Body of pancreas (tissue), 4 donors: ENCODE measurements around the gene SLC8A2. TPM values are rescaled to one million over a fixed set of nuclear protein-coding genes. Genes with fewer than 3 reads are reported as not detected.
"Not testable (repeated sequence)": the region's sequence is repeated elsewhere in the genome, so short reads cannot be mapped to it uniquely, and the experiment has no call there.

ENCODE experiments used
- ATAC-seq: fragments of 150-250 bp; one replicate; pipeline ENCODE4 v1.9.1; 2016
- DNase-seq, 4 donors: peaks; one replicate each; pipeline ENCODE4 v3.0.0-alpha.2; 2019
- H3K27ac ChIP-seq, 4 donors: fragments of 200-600 bp; sonication (generic); 1 replicate in 3 of 4; 2 replicates in 1 of 4; pipeline versions ENCODE4 v1.5.1 to v1.6.1; 2016 to 2019; ENCODE audit warnings: mild to moderate bottlenecking in 1 of 4, mixed read lengths in 1 of 4, moderate library complexity in 1 of 4
- H3K27me3 ChIP-seq, 2 donors: fragments of 200-600 bp; sonication (generic); one replicate each; pipeline ENCODE4 v1.6.0; 2016; ENCODE audit warnings: mild to moderate bottlenecking in 1 of 2
- H3K36me3 ChIP-seq, 2 donors: fragments of 200-600 bp; sonication (generic); replicated peaks in 1 of 2; 2 replicates each; pipeline ENCODE4 v1.5.1; 2016; ENCODE audit warnings: low read depth in 2 of 2; ENCODE audit not compliant: insufficient read depth in 1 of 2
- H3K4me1 ChIP-seq: fragments of 200-600 bp; sonication (generic); one replicate; pipeline ENCODE4 v1.6.0; 2016
- H3K4me3 ChIP-seq, 2 donors: fragments of 200-600 bp; sonication (generic); 1 replicate in 1 of 2; 2 replicates in 1 of 2; pipeline ENCODE4 v1.5.1; 2016 to 2019
- H3K9me3 ChIP-seq, 3 donors: fragments of 200-600 bp; sonication (generic); 1 replicate in 2 of 3; 2 replicates in 1 of 3; pipeline ENCODE4 v1.5.1; 2016
- POLR2A ChIP-seq, 3 donors: fragments of 450-650 bp; IDR thresholded peaks; one replicate each; pipeline ENCODE4 v1.6.1; 2016; ENCODE audit warnings: antibody characterized with exemption in 3 of 3, mild to moderate bottlenecking in 2 of 3
- WGBS, 2 donors: methylation state at CpG; one replicate each; pipeline ENCODE4 v1.1.5; 2017; 5-methylcytosine and 5-hydroxymethylcytosine counted together
- intact Hi-C: fragments of 100-400 bp; cut with DNase I; formaldehyde crosslinking; loops from one replicate; pipeline ENCODE4 v1.15.1; 2023
- total RNA-seq, 2 donors: library from RNA; depleted of rRNA; stranded (reverse); fragments of >200 nt; gene quantifications; one replicate each; pipeline ENCODE4 v1.1.0, GENCODE V29; 2016
- TF ChIP-seq, protein P1 (sequence below), 7 experiments: fragments of 450-650 bp in 4 of 7; fragments of 200-600 bp in 3 of 7; sonication (generic) in 3 of 7; IDR thresholded peaks; one replicate each; pipeline ENCODE4 v1.5.1; 2016 to 2019; ENCODE audit warnings: antibody characterized with exemption in 7 of 7

SLC8A2 gene
- total RNA-seq, 2 donors from 2014 or later, result 8.0 to 31.6 TPM

DNA sequence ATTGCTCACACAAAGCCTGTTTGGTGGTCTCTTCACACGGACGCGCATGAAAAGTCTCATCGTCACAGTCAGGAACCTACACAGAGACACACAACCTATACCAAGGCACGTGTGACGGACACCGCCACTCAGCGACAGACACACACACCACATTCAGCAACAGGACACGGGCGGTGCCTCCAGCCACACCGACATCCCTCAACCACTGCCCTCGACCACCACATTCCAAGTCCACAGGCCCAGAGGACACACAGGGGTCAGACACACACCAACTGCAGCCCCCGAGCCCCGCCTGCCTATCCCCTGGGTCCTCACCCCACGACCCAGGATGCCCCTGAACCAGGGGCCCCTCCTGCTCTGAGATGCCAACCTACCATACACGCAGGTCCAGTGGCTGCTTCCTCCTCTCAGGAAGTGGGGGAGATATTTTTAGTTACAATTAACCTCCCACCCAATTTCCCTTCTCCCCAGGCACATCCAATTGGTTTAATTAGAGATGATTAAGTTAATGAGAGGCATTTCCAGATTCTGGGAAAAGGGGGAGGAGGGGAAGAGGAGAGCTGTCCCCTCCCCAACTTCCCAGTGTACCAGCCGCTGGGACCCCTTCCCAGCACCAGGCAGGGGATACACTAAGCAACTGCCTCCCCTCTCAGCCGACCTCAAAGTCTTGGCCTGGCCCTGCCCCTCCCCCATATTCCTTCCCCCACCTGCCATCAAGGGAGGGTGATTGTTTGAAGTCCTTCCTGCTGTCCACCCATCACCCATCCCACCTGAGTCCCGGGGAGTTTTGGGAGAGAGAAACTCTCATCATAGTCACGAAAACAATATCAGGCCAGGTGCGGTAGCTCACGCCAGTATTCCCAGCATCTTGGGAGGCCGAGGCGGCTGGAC is 72.7 kb downstream of the SLC8A2 start:
- intact Hi-C loops, result no loop called here
- no peaks in the 10 kb centered on the region for H3K36me3 ChIP-seq
- no peak overlapping the region for H3K27ac ChIP-seq
- no peaks in the 10 kb centered on the region for H3K27me3 ChIP-seq
- no peaks in the 10 kb centered on the region for H3K4me1 ChIP-seq
- H3K9me3 ChIP-seq, result no peaks in the 10 kb centered on the region
- 43 to 48% methylated on average over 24 of the region's 24 CpGs for WGBS, 2 donors
- no peak overlapping the region for H3K4me3 ChIP-seq
- TF ChIP-seq, protein P1, sequence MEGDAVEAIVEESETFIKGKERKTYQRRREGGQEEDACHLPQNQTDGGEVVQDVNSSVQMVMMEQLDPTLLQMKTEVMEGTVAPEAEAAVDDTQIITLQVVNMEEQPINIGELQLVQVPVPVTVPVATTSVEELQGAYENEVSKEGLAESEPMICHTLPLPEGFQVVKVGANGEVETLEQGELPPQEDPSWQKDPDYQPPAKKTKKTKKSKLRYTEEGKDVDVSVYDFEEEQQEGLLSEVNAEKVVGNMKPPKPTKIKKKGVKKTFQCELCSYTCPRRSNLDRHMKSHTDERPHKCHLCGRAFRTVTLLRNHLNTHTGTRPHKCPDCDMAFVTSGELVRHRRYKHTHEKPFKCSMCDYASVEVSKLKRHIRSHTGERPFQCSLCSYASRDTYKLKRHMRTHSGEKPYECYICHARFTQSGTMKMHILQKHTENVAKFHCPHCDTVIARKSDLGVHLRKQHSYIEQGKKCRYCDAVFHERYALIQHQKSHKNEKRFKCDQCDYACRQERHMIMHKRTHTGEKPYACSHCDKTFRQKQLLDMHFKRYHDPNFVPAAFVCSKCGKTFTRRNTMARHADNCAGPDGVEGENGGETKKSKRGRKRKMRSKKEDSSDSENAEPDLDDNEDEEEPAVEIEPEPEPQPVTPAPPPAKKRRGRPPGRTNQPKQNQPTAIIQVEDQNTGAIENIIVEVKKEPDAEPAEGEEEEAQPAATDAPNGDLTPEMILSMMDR (IDR thresholded peaks at IDR 0.05), result no peak
- TF ChIP-seq POLR2A (IDR thresholded peaks at IDR 0.05), result no peak
- DNase-seq, result no peak
- no peak for ATAC-seq

DNA sequence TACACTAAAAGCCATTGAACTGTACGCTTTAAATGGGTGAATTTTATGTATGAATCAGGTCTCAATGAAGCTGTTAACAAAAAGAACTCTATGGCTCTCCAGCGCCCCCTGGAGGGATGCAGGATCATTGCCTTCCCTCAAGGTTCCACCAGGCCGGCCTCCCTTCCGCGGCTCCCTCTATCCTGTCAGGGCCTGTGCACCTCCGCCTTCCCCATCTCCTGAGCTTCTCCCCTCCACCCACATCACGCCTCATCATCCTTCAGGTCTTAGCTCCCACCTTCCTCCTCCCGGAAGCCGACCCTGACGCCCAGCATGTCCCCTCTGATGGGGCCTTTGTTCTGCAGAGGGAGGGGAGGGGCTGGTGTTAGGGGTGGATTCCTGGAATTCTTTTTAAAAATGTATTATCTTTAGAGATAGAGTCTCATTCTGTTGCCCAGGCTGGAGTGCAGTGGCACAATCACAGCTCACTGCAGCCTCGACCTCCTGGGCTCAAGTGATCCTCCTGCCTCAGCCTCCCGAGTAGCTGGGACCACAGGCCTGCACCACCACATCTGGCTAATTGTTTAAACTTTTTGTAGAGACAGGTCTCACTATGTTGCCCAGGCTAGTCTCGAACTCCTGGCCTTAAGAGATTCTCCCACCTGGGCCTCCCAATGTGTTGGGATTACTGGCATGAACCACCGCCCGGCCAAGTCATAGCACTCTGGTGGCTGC is 80.0 kb downstream of the SLC8A2 start:
- DNase-seq (peak; percentile 72 to 75 (median 73)), ATAC-seq (peak; percentile 64)
- Histone ChIP-seq H3K4me3 (no peak overlapping the region), H3K36me3 (no peaks in the 10 kb centered on the region), H3K27ac (no peak overlapping the region), H3K27me3 (no peaks in the 10 kb centered on the region), H3K4me1 (no peaks in the 10 kb centered on the region), H3K9me3 (no peaks in the 10 kb centered on the region)
- TF ChIP-seq, protein P1 (IDR thresholded peaks at IDR 0.05), result peak; percentile 71 to 83 (median 81)
- TF ChIP-seq POLR2A (IDR thresholded peaks at IDR 0.05), result no peak
- 29 to 32% methylated on average over 15 of the region's 15 CpGs for WGBS, 2 donors
- intact Hi-C loops, result no loop called here

DNA sequence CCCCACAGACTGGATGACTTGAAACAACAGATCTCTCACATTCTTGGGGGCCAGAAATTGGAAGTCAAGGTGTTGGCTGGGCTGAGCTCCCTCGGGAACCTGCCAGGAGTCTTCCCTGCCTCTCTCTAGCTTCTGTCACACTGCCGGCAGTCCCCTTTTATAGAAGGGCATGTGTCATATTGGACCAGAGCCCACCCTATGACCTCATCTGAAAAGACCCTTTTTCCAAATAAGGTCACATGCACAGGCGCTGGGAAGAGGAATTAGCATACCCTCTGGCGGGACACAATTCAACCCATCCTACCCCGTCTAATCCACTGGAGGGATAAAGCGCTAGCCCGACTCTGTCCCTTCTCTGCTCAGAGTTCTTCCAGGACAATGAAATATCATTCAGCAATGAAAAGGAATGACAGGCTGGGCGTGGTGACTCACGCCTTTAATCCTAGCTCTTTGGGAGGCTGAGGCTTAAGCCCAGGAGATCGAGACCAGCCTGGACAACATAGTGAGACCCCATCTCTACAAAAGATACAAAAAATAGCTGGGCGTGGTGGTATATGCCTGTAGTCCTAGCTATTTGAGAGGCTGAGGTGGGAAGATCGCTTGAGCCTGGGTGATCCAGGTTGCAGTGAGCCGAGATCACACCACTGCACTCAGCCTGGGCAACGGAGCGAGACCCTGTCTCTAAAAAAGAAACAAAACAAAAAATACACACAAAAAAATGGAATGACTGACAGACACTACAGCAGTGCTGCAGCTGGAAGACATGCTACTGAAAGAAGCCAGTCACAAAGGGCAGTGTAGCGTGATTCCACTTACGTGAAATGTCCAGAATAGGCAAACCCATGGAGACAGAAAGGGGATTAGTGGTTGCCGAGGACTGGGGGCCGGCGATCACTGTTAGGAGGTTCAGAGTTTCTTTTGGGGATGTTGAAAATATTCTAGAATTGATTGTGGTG is 80.9 kb downstream of the SLC8A2 start:
- intact Hi-C loops, result no loop called here
- no peaks in the 10 kb centered on the region for H3K9me3 ChIP-seq
- no peak for TF ChIP-seq POLR2A (IDR thresholded peaks at IDR 0.05)
- TF ChIP-seq, protein P1 (IDR thresholded peaks at IDR 0.05), result no peak
- no peak overlapping the region for H3K27ac ChIP-seq
- ATAC-seq, result no peak
- 59 to 64% methylated on average over 18 to 20 of the region's 20 CpGs for WGBS, 2 donors
- no peak overlapping the region for H3K4me3 ChIP-seq
- H3K27me3 ChIP-seq, result no peaks in the 10 kb centered on the region
- no peaks in the 10 kb centered on the region for H3K36me3 ChIP-seq
- H3K4me1 ChIP-seq, result no peaks in the 10 kb centered on the region
- DNase-seq, result no peak

DNA sequence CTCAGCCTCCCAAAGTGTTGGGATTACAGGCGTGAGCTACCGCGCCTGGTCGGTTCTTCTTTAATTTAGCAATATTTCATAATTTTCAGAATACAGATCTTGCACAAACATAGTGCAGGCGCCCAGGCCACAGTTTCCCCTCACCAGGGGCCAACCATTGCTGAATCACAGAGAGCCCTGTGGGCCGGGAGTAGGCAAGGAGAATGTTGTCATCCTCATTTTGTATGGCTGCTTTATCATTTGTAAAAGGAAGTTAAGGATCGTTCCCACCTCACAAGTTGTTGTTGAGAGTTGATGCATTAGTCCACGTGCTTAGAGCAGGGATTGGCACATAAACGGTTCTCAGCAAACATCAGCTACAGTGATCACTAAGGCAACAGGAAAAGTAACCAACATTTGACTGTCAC is 82.5 kb downstream of the SLC8A2 start:
- Histone ChIP-seq H3K36me3 (no peaks in the 10 kb centered on the region), H3K9me3 (no peaks in the 10 kb centered on the region), H3K27me3 (no peaks in the 10 kb centered on the region), H3K27ac (peak overlapping the region in 1 of 4 donors; percentile 58), H3K4me3 (no peak overlapping the region), H3K4me1 (no peaks in the 10 kb centered on the region)
- ATAC-seq (no peak), DNase-seq (peak in 1 of 4 donors; percentile 61)
- WGBS, 2 donors, result 54 to 62% methylated on average over 9 of the region's 9 CpGs
- intact Hi-C loops, result loop anchor here (10.0 kb wide), 1 partner anchor 94 kb away; no protein-coding TSS in a partner anchor
- TF ChIP-seq POLR2A (IDR thresholded peaks at IDR 0.05), result no peak
- TF ChIP-seq, protein P1 (IDR thresholded peaks at IDR 0.05), result no peak

DNA sequence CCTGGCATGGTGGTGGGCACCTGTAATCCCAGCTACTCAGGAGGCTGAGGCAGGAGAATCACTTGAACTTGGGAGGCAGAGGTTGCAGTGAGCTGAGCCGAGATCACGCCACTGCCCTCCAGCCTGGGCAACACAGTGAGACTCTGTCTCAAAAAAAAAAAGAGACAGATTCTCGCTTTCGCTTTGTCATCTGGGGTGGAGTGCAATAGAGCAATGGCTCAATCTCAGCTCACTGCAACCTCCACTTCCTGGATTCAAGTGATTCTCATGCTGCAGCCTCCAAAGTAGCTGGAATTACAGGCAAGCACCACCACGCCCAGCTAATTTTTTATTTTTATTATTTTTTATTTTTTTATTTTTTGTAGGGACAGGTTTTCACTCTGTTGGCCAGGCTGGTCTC is 83.0 kb downstream of the SLC8A2 start:
- ATAC-seq, H3K9me3 ChIP-seq, DNase-seq, H3K27me3 ChIP-seq, H3K36me3 ChIP-seq, H3K4me3 ChIP-seq, H3K4me1 ChIP-seq: not testable (repeated sequence)
- peak overlapping the region in 1 of 4 donors; percentile 58 for H3K27ac ChIP-seq
- intact Hi-C loops, result loop anchor here (10.0 kb wide), 1 partner anchor 94 kb away; no protein-coding TSS in a partner anchor
- WGBS, 2 donors, result 74 to 87% methylated on average over 5 of the region's 5 CpGs

DNA sequence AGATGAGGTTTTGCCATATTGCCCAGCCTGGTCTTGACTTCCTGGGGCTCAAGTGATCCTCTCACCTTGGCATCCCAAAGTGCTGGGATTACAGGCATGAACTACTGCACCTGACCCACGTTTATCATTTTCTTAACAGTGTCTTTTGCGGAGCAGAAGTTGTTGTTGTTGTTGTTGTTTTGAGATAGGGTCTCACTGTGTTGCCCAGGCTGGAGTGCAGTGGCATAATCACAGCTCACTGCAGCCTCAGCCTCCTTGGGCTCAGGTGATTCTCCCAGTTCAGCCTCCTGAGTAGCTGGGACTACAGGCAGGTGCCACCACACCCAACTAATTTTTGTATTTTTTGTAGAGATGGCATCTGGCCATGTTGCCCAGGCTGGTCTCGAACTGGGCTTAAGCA is 84.1 kb downstream of the SLC8A2 start:
- H3K27ac ChIP-seq, ATAC-seq, H3K36me3 ChIP-seq, H3K4me3 ChIP-seq, H3K4me1 ChIP-seq, DNase-seq, H3K9me3 ChIP-seq, H3K27me3 ChIP-seq: not testable (repeated sequence)
- 58 to 62% methylated on average over 3 of the region's 3 CpGs for WGBS, 2 donors
- intact Hi-C loops, result loop anchor here (10.0 kb wide), 1 partner anchor 93 kb away; no protein-coding TSS in a partner anchor

DNA sequence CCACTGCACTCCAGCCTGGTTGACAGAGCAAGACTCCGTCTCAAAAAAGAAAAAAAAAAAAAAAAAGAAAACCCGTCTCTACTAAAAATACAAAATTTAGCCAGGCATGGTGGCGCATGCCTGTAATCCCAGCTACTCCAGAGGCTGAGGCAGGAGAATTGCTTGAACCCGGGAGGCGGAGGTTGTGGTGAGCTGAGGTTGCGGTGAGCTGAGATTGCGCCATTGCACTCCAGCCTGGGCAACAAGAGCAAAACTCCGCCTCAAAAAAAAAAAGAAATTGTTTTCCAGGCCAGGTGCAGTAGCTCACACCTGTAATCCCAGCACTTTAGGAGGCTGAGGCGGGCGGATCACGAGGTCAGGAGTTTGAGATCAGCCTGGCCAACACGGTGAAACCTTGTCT is 85.1 kb downstream of the SLC8A2 start:
- not testable (repeated sequence) for H3K4me1 ChIP-seq, H3K4me3 ChIP-seq, DNase-seq, H3K36me3 ChIP-seq, H3K9me3 ChIP-seq, H3K27me3 ChIP-seq, H3K27ac ChIP-seq, ATAC-seq
- intact Hi-C loops, result loop anchor here (10.0 kb wide), 1 partner anchor 92 kb away; no protein-coding TSS in a partner anchor
- 76 to 82% methylated on average over 12 of the region's 12 CpGs for WGBS, 2 donors
